ENCODE data around the gene CNTN2. TPM values are rescaled to one million over a fixed set of nuclear protein-coding genes. Genes with fewer than 3 reads are reported as not detected.

The CNTN2 gene
- total and polyA plus RNA-seq, 2 of the 4 experiments (the other 2 are of a cell fraction), result not detected

DNA sequence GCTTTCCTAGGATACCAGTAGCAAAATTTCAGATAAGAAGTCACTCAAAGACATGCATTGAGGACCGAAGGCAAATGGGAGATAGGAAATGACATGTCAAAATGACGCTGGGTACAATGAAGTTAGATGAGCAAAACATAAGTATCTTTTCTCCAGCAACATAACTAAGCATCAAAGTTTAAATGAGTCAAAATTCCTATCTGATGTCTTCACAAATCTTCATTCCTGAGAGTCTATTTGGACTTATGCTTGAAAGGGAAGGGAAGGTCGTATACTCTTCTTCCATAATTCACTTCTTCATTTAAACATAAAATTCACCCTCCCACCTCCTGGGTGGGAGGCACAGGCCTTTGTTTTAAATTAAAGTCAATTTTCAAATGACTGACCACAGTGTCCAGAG is 45.3 kb downstream of the CNTN2 start:
- no peak overlapping the region for H2AK5ac ChIP-seq (ENCODE audit: low read depth, low read length)
- H3K9me3 ChIP-seq (ENCODE audit: control insufficient read depth, insufficient read depth, low read length), result no peaks in the 10 kb centered on the region
- ATAC-seq (ENCODE audit: low read depth) (peak; percentile 86), DNase-seq (peak; percentile 62)
- H4K5ac ChIP-seq (ENCODE audit: low read depth, low read length), result no peak overlapping the region
- no peak overlapping the region for H2AK9ac ChIP-seq (replicated peaks; ENCODE audit: low read depth, low read length, poor library complexity)
- no peaks in the 10 kb centered on the region for H4K20me1 ChIP-seq (ENCODE audit: insufficient read depth, low read length)
- H3K23ac ChIP-seq (ENCODE audit: low read depth, low read length), result no peak overlapping the region
- peak overlapping the region in 1 of 2 experiments; percentile 60; a peak in 1 of 4 replicates for H4K8ac ChIP-seq (ENCODE audit: low read depth in 2 of 2, low read length in 2 of 2)
- H2BK20ac ChIP-seq (ENCODE audit: low read depth, low read length), result peak overlapping the region; percentile 32; the same call in 1 of the 2 replicates
- no peak overlapping the region for H3K4me3 ChIP-seq (ENCODE audit: insufficient read depth, low read depth, low read length)
- peak overlapping the region; percentile 25; the same call in 1 of the 2 replicates for H3K27ac ChIP-seq (ENCODE audit: insufficient read depth, low read length)
- dilution Hi-C loops (cut with HindIII; ENCODE audit: low sequenced_read_pairs, unreplicated experiment) (no loop called here), in situ Hi-C loops (cut with MboI; ENCODE audit: low sequenced_read_pairs) (no loop called here), intact Hi-C loops (cut with micrococcal nuclease) (no loop called here)
- H3K4me2 ChIP-seq (ENCODE audit: low read depth, low read length), result no peak overlapping the region
- H3K56ac ChIP-seq (ENCODE audit: extremely low read depth, insufficient read depth, low read length), result no peak overlapping the region
- H2BK15ac ChIP-seq (ENCODE audit: low read depth, low read length), result no peak overlapping the region
- TF ChIP-seq MAFK (IDR thresholded peaks at IDR 0.05; ENCODE audit: low read depth, low read length) (no peak), FOS (IDR thresholded peaks at IDR 0.05; ENCODE audit: low read depth, low read length) (no peak)
- TF ChIP-seq, protein P1, sequence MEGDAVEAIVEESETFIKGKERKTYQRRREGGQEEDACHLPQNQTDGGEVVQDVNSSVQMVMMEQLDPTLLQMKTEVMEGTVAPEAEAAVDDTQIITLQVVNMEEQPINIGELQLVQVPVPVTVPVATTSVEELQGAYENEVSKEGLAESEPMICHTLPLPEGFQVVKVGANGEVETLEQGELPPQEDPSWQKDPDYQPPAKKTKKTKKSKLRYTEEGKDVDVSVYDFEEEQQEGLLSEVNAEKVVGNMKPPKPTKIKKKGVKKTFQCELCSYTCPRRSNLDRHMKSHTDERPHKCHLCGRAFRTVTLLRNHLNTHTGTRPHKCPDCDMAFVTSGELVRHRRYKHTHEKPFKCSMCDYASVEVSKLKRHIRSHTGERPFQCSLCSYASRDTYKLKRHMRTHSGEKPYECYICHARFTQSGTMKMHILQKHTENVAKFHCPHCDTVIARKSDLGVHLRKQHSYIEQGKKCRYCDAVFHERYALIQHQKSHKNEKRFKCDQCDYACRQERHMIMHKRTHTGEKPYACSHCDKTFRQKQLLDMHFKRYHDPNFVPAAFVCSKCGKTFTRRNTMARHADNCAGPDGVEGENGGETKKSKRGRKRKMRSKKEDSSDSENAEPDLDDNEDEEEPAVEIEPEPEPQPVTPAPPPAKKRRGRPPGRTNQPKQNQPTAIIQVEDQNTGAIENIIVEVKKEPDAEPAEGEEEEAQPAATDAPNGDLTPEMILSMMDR (conservative IDR thresholded peaks at IDR 0.05; ENCODE audit: low read depth, low read length), result no peak
- H2AFZ ChIP-seq (replicated peaks; ENCODE audit: low read length, poor library complexity), result no peak overlapping the region
- no peaks in the 10 kb centered on the region for H3K27me3 ChIP-seq (ENCODE audit: control insufficient read depth, insufficient read depth, low read length)
- peaks cover 19% of the 10 kb centered on the region for H3K36me3 ChIP-seq (ENCODE audit: control insufficient read depth, insufficient read depth, low read length)
- H3K9ac ChIP-seq (ENCODE audit: low read depth, low read length), result no peak overlapping the region
- H3K4me1 ChIP-seq (ENCODE audit: control insufficient read depth, insufficient read depth, low read length), result peaks cover 4% of the 10 kb centered on the region; the same call in 1 of the 2 replicates
- peaks cover 0 to 3% of the 10 kb centered on the region in 2 experiments; a peak in 1 of 4 replicates for H3K79me1 ChIP-seq (ENCODE audit: low read depth in 1 of 2, low read length in 2 of 2)
- H3K14ac ChIP-seq (replicated peaks; ENCODE audit: low read depth, low read length), result no peak overlapping the region
- no TSS peak for BruUV-seq (replicated peaks)
- ChIA-PET CTCF (interaction anchor here (2.1 to 3.1 kb wide), 2 partner anchors 10 to 27 kb away, joined by 6 to 10 read pairs; no protein-coding TSS in a partner anchor), POLR2A (ENCODE audit: unreplicated experiment) (no interaction called here)
- no peak overlapping the region for H2BK120ac ChIP-seq (ENCODE audit: low read depth, low read length)
- no peak overlapping the region; the same call in 1 of the 2 replicates for H3K18ac ChIP-seq (ENCODE audit: low read depth, low read length)
- no CpG with 5 or more reads among the region's 3 CpGs for WGBS, 2 experiments (ENCODE audit: extremely low coverage in 2 of 2, insufficient read length in 1 of 2)
- H4K91ac ChIP-seq (ENCODE audit: insufficient read depth, low read depth, low read length), result no peak overlapping the region
- H2BK5ac ChIP-seq (ENCODE audit: low read depth, low read length, poor library complexity, severe bottlenecking), result peak overlapping the region; percentile 63
- no peak overlapping the region for H3K4ac ChIP-seq (ENCODE audit: low read depth, low read length)
- H3K9me1 ChIP-seq (ENCODE audit: insufficient read depth, low read length), result 0 out of 2 replicates have a peak, but pooled peaks cover 3% of the 10 kb centered on the region
